K562 treated with DMSO at 1 percent for 4 hours (cell line): ENCODE data around the gene MYO5A. TPM values are rescaled to one million over a fixed set of nuclear protein-coding genes. Genes with fewer than 3 reads are reported as not detected.

Experiments
- total RNA-seq: library from RNA; unstranded; fragments of 300-600 nt; gene quantifications from 2 replicates; pipeline ENCODE4 v1.2.3, GENCODE V29; 2022; ENCODE audit not compliant: insufficient read depth

Gene MYO5A
- 0.15 and 0.19 TPM in 2 replicates for total RNA-seq

GRCh38 chr15:52528564-52529340, at the start of gene MYO5A:
Gene MYO5A (minus strand): TSS chr15:52528880. CDS start chr15:52528806, 74 bp downstream.

GRCh38 chr15:52568601-52569585, 40.2 kb upstream of the MYO5A start, which contains the start of gene ARPP19:
Gene ARPP19 (minus strand): TSS chr15:52569030. CDS start chr15:52568892, 138 bp downstream.

GRCh38 chr15:52295421-52296001, 233.2 kb downstream of the MYO5A start, which contains the start of gene MYO5C:
Gene MYO5C (minus strand): TSS chr15:52295804. CDS start chr15:52295636, 168 bp downstream.

Other genes with a start within 250 kb of the MYO5A start
- not detected in 2 replicates for gene MYO5C, start 233.1 kb downstream of the MYO5A start, total RNA-seq
- 26.4 and 34.3 TPM in 2 replicates for gene ARPP19, start 40.1 kb upstream of the MYO5A start, total RNA-seq
- 7.8 and 8.2 TPM in 2 replicates for gene ATOSA, start 150.5 kb upstream of the MYO5A start, total RNA-seq